Stimulated activated CD8-positive, alpha-beta memory T cell treated with anti-CD3 and anti-CD28 coated beads, Interleukin-7, amount 100 ng/mL, for 24 hours (primary cell): Measurements from ENCODE around the gene UBE2N.
"Not testable (repeated sequence)": the region's sequence is repeated elsewhere in the genome, so short reads cannot be mapped to it uniquely, and the experiment has no call there.

Experiments
- DNase-seq: peaks from one replicate; pipeline ENCODE4 v3.0.0-alpha.2; 2020; ENCODE audit warnings: low read depth

UBE2N gene

DNA sequence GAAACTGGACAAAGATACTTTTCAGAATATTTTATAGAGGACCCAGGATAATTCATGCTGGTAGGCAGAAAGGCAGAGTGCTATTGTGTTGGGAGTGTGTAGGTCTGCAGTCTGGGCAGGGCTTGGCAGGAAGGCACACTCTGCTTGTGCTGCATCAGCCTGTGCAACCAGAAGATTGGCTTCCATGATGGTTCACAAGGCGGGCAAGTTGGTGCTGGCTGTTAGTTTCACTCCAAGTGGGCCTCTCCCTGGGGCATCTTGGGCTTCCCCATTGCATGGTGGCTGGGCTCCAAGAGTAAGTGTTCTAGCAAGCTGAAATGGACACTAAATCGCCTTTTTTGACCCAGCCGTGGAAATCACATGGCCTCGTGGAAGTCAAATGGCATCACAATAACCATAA is 1.8 kb upstream of the UBE2N start:
- DNase-seq: no peak

DNA sequence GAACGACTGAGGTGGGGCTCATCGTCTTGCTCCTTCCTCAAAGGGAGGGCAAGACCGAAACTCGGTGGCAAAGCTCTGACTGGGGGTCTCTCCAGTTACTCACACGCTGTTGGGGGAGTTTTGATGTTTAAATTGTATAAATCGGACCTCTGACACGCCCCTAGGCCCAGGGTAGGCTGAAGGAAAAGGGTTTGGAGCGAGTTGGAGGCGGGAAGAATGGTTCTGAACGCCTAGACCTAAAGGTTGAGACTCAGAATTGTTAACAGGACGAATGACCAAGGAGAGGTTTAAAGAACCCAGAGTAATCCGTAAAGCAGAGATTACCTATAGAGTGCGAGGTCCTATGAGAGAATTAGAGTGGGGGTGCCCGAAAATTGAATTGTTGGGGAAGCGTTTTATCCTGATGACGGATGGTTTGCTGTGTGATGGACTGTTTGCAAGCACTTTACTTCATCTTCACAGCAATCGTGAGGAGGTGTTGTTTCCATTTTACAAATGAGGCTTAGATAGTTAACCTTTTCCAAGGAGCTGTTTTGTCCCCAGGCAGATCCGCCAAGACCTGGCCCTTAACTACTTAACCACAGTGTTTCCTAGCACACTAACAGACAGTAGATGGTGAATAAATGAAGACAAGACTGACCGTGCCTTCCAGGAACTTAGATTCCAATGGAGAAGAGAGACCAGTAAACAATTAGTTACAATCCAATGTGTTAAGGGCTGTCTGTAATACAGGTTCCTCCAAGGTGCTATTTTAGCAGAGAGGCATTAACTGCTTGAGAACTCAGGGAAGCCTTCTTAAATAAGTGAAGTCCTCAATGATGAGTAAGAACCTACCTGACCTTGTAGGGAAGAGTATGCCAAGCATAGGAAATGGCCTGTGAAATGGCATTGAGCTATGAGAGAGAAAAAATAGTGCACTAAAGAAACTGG is 929 bp upstream of the UBE2N start:
- no peak for DNase-seq

DNA sequence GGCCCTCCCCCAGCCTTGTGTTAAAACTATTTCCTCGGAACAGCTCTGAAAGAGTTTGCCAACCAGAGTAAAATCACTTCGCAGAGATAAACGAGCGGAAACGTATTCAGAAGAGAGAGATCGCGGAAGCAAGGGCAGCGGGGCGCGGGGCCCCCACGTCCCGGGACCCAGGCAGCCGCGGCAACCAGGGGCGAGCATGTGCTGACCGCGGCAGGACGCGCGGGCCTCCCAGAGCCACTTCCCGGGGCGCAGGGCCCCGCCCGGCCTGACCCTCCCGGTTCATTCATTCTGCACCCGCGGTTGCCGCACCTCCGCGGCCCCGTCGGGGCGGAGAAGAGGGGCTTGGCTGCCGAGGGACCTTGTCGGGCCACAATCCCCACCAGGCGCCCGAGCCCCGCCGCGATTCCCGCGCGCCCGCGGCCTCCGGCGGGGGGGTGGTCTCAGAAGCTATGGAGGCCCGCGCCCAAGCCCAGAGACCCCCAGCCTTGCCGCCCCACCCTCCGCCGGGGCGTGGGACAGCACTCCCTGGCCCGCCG is 598 bp downstream of the UBE2N start:
- DNase-seq: no peak

DNA sequence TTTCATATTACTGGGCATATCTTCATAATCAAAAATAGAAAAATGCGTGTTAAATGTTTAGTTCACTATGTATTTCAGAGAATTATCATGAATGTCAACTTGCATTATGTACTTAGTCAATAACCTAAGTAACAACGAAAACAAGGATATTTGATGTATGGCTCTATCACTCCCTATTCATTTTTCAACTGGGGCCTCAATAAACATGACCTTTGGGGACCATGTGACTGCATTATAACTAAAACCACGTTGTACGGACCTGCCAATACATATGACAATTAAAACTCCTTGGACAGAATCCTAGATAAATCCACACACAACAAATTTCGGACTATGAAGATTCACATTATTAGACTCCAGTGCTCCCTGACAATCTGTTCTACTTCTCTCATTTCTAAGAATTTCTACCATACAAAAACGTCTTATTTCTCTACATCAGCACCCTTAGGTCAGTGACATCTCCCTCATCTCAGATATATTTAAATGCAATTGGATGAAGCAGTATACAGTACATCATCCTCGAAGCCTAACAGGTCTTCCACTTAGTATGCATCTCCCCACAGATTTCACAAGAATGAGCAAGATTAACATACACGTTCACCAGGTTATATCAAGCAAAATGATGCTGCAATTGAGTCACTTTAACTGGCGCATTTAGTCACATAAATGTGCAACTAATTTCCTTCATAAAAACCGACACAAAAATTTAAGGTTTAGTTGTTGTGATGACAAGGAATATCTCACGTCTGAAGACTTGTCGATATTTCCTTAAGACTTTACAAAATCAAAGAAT is 1.5 kb downstream of the UBE2N start:
- DNase-seq: no peak

DNA sequence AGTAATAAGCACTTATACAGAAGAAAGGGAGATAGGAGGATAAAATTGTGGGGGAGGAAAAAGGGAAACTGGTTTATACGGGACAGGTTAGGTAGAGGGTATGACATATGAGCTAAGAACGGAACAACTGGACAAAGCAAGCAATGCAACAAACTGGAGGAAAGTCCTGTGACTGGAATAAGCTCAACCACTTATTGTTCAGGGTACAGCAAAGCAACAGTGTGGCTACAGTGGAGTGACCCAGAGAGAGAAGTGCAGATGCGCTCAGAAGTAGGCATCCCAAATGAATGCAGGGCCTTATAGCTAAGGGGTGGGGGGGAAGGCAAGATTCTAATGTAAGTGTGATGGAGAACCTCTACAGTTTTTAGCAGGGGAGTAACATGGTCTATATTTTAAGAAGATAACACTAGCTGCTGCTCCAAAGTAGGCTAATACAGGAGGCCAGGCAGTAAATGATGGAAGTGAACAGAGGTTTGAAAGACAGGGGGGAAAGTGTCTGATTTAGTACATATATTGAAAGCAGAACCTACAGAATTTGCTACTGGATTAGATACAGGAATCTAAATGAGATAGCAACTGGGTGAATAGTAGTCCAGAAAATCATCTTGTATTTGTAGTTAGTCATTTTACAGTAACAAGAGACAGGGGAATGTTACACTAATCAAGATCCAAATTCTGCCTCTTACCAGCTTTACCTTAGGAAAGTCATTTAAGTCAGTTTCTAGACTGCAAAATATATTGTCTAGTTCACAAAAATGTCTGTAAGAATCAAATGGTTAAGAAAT is 3.3 kb downstream of the UBE2N start:
- DNase-seq: no peak

DNA sequence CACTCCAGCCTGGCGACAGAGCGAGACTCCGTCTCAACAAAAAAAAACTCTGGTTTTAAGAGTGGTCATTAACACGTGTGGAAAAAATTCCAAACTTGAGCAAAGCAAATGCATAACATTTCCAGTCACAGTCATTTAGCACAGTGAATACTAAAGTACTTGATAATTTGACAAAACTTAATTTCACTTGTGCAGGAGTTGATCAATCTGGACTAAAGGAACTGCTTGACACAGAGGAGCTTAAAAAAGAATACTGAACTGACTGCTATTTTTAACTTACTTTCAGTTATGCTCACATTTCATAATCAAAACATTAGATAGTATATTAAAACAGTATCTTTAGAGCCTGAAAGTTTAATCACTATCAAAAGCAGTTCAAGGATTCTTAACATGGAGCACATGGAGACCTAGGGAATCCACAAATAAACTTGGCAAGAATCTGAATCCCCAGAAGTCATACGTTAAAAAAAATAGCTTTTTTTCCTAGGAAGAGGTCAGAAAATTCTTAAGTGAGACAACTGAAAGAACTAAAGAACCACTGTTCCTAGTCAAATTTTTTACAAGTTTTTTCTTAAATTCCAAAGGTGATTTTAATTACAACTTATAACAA is 7.4 kb downstream of the UBE2N start:
- no peak for DNase-seq

DNA sequence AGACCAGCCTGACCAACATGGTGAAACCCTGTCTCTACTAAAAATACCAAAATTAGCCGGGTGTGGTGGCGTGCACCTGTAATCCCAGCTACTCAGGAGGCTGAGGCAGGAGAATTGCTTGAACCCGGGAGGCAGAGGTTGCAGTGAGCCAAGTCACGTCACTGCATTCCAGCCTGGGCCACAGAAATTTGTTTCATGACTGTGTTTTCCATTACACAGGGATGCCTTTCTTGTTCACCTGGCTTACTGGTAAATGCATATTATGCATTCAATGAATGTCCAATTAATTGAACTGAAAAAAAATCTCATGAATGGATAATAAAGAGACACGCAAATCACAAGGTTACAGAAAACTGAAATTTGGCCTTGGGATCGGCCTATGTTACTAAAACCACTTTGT is 9.7 kb downstream of the UBE2N start:
- DNase-seq: not testable (repeated sequence)

DNA sequence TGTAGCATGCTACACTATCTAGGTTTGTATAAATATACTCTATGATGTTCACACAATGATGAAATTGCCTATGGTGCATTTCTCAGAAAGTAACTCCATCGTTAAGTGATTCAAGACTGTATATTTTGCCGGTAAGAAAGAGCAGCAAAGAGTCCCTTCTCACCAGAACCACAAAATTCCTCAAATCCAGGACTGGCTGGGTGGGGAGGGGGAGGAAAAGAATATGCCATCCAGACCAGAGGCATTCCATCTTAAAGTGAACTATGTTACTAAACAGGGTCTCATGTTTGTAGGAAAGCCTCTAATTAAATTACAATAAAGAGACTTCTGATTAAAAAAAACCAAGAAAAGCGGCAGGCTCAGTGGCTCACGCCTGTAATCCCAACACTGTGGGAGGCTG is 11.5 kb downstream of the UBE2N start:
- DNase-seq: no peak

DNA sequence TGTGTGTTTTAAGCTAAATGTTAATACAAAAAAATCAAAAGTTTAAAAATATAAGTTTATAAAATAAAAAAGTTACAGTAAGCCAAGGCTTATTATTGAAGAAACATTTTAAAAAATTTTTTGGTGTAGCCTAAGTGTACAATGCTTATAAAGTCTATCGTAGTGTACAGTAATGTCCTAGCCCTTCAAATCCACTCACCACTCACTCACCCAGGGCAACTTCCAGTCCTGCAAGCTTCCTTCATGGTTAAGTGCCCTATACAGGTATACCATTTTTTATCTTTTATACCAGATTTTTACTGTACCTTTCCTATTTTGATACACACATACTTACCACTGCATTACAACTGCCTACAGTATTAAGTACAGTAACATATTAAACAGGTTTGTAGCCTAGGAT is 11.9 kb downstream of the UBE2N start:
- no peak for DNase-seq

DNA sequence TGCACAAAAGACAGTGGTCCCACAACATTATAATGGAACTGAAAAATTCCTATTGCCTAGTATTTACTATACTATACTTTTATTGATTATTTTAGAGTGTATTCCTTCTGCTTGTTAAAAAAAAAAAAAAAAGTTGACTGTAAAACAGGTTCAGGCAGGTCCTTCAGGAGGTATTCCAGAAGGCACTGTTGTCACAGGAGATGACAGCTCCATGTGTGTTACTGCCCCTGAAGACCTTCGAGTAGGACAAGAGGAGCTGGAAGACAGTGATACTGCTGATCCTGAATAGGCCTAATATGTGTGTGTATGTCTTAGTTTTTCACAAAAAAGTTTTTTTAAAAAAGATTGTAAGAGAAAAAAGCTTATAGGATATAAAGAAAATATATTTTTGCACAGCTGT is 12.3 kb downstream of the UBE2N start:
- no peak for DNase-seq

DNA sequence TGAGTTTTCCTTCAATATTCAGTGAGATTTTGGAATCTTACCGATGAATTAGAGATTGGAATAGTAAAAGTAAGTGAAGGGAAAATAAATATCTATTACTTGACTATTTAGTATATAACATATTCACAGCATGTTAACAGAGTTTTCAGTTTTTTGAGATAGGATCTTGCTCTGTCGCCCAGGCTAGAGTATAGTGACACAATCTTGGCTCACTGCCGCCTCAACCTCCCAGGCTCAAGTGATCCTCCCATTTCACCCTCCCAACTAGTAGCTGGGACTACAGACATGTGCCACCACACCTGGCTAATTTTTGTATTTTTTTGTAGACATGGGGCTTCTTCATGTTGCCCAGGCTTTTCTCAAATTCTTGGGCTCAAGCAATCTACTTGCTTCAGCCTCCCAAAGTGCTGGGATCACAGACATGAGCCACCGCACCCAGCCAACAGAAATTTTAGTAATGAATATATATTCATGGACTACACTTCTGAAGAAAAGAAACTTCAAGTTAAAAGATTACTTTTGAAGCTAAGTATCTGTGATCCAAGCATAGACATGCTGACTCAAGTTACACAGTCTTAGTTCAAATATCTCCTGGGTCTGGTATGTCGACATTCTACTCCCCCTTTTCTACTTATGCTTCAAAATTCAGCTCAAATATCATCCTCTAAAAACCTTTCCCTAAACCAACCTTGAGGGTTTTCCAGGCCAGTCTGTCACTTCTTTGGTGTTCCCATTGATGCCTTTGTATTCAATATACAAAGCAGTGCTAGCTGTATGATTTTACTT is 13.8 kb downstream of the UBE2N start:
- DNase-seq: no peak

DNA sequence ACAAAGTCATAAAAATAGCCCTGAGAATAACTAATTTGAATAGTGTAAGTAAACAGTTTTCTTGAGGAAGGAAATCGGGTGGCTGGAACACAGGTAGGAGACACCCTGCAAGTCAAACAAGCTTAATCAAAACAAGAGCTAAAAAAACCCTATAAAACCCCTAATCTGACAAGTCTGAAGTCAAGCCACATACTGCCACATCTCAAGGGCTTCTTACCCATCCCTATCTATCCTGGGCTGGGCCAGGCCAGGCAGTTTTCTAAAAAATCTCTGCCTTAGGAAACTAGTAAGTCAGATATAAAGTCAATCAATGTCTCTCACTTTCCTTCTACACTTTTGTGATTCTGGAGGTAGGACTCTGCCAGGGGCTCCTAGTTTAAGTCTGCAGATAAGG is 15.3 kb downstream of the UBE2N start:
- no peak for DNase-seq

DNA sequence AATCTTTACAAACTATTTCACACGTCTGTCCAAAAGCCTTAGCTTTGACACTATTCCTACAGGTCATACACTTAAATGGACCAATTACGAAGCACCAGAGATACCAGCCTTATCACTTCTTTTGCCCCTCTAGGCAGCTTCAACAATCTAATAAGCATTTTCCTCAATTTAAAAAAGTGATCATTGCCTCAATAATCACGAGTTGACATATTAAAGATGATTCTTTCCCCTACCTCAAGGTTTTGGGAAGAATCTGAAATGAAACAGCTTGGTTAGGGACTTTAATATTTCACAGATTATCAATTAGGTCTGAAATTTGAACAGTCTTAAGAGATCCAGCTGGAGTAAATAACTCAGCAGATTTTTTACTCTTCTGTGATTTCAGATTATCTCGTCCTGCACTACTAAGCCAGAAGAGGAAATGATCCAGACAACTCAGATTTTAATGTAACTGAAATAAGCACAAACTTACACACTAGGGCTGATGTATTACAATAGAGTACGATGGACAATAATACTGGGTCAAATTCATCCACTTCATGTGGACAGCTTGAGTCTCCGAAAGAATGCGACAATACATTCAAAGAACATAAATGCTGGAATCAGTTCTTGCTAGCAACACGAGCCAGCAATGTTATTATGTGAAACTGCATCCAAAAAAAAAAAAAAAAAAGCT is 15.9 kb downstream of the UBE2N start:
- DNase-seq: no peak

DNA sequence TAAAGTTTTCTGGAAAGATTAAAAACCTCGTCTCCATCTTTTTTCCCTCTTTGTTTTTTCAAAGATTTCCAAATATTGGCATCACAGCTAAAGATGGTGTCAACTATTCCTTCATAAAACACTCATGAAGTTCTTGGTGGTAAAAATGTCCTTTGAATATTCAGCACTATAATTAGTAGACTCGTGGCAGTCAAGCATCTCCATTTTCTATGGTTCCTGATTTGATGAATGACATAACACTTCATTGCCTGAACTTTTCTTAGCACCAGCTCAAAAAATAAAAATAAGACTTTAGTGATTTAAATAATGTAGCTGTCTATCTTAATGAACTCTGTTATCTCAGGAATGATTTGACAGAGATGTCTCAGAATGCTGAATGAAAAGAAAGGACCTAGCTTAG is 19.7 kb downstream of the UBE2N start:
- no peak for DNase-seq

DNA sequence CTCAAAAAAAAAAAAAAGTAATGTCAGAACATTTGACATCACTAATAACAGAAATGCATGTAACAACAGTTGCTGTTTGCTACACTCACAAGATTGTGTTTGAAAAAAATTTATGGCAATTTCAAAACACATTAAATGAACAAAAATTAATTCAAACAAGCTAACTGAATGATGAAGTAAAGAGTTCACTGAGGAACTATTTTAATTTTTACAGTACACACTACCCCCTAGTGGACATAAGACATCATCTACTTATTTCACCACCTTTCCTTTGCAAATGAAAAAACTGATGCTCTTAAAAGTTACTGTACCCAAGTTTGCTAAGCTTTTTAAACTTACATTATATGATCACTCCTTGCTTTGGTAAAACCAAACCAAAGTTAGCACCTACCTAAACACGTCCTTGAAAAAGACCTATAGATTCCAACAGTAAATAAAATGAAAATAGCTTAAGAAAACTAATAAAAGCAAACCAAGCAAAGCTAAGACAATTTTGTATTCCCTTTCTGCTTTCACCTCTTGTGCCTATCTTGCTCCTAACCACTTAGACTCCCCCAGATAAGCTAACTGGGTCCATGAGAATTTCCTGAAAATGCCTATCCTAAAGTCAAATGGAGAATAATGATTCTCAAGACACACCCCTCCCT is 22.2 kb downstream of the UBE2N start:
- no peak for DNase-seq

DNA sequence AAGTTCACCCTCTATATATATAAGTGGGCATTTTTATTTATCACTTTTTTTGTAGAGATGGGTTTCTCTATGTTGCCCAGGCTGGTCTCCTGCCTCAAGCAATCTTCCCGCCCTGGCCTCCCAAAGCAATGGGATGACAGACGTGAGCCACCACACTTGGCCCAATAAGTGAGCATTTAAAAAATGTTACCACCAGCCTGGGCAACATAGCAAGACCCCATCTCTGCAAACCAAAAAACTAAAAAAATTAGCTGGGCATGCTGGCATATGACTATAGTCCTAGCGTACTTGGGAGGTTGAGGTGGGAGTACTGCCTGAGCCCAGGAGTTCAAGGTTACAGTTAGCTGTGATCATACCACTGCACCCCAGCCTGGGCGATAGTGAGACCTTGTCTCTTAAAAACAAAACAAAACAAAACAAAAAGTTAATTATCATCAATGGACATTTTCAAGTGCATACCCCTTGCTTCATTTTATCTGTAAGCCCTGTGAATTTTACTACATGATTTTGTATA is 23.7 kb downstream of the UBE2N start:
- no peak for DNase-seq

DNA sequence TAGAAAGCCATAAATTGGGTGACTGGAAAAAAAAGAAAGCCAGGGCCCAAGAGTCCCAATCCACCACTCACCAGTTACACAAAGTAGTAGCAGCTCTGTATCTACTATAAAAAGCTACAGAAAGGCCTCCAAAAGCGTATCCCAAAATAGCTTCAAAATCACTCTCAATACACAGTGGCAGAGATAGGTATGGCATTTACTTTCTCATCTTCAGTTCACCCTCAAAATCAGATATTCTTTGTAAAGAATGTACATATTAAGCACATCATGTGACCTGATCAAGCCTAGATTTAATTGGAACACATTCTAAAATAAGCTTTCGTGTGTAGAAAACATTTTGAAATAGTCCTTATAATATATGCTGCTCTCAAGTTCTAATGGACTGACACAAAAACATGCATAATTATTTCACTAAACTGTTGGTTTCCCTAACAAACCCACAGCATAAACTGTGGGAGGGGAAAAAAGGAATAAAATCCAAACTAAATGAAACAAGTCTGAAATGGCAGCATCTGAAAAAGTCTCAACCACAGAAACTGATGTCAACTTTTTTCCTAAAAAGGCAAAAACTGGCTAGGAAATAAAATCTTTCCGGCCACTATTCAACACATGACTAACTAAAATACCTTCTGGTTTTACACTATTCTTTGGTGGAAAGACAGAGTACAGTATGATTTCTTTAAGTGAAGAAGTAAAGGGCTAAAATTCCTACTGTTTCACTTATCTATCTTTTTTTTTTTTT is 25.9 kb downstream of the UBE2N start:
- DNase-seq: no peak

DNA sequence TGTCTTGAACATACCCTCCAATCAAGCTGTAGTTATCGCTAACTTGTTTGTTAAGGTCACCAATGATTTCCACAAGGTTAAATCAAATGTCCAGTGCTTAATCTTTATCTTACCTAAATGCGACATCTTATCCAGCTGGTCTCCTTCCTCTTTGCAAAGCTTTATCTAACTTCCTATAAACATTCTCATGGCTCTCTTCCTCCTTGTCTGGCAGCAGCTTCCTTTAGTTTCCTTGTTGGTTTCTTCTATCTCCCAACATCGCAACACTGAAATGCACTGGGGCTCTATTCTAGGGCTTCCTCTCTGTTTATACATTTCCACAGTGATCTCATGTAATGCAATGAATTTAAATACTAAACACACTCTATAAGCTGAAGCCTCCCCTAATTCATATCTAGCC is 28.7 kb downstream of the UBE2N start:
- no peak for DNase-seq

DNA sequence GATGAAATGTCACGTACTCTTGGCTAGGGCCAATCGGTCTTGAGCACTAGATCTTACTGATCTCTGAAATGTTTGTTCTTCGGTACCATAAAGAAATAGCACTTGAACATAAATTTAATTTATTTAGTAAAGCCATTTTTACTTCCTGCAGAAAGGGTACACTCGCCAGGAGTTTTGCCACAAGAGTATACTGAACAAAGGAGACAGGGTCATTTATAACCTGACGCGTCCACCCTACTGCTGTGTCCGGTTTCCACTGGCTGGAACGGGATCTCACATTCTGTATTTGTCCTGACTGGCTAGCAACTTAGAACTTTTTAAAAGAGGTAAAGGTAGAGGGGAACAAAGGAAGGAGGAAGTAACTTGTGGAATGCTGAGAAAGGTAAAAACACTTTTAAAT is 29.4 kb downstream of the UBE2N start:
- not testable (repeated sequence) for DNase-seq
